GM23248 (cell line): ENCODE data around the gene BUD31. TPM values are rescaled to one million over a fixed set of nuclear protein-coding genes. Genes with fewer than 3 reads are reported as not detected.
"Not testable (repeated sequence)": the region's sequence is repeated elsewhere in the genome, so short reads cannot be mapped to it uniquely, and the experiment has no call there.

Source experiments
- DNase-seq: peaks from one replicate; pipeline ENCODE4 v3.0.0-alpha.2; 2015
- H2AFZ ChIP-seq: fragments of 200-600 bp; sonication (generic); 2 replicates; pipeline ENCODE4 v1.6.1; 2016; ENCODE audit warnings: antibody characterized with exemption
- H3F3A ChIP-seq: fragments of 200-600 bp; sonication (generic); 2 replicates; pipeline ENCODE4 v1.6.1; 2016; ENCODE audit warnings: mild to moderate bottlenecking, antibody characterized with exemption, mixed run types; ENCODE audit not compliant: insufficient read depth
- H3K27ac ChIP-seq: fragments of 200-600 bp; sonication (generic); 2 replicates; pipeline ENCODE4 v1.5.1; 2016; ENCODE audit warnings: mild to moderate bottlenecking
- H3K27me3 ChIP-seq: fragments of 200-600 bp; sonication (generic); replicated peaks from 2 replicates; pipeline ENCODE4 v1.6.1; 2016; ENCODE audit warnings: mild to moderate bottlenecking; ENCODE audit not compliant: insufficient read depth
- H3K36me3 ChIP-seq: fragments of 200-600 bp; sonication (generic); 2 replicates; pipeline ENCODE4 v1.6.1; 2016; ENCODE audit warnings: low read depth, mild to moderate bottlenecking
- H3K4me1 ChIP-seq: fragments of 200-600 bp; sonication (generic); 2 replicates; pipeline ENCODE4 v1.6.1; 2016; ENCODE audit warnings: mild to moderate bottlenecking; ENCODE audit not compliant: insufficient read depth
- H3K4me2 ChIP-seq: fragments of 200-600 bp; sonication (generic); one replicate; pipeline ENCODE4 v1.6.1; 2016; ENCODE audit warnings: mild to moderate bottlenecking; ENCODE audit not compliant: unreplicated experiment
- H3K4me3 ChIP-seq: fragments of 200-600 bp; sonication (generic); 2 replicates; pipeline ENCODE4 v1.5.1; 2016; ENCODE audit warnings: mild to moderate bottlenecking
- H3K79me2 ChIP-seq: fragments of 200-600 bp; sonication (generic); 2 replicates; pipeline ENCODE4 v1.6.1; 2016; ENCODE audit warnings: mild to moderate bottlenecking; ENCODE audit not compliant: insufficient read depth
- H3K9ac ChIP-seq: fragments of 200-600 bp; sonication (generic); 2 replicates; pipeline ENCODE4 v1.6.1; 2016; ENCODE audit warnings: mild to moderate bottlenecking
- H3K9me2 ChIP-seq: fragments of 200-600 bp; sonication (generic); 2 replicates; pipeline ENCODE4 v1.6.1; 2016; ENCODE audit warnings: mixed run types, mild to moderate bottlenecking, moderate library complexity; ENCODE audit not compliant: insufficient read depth
- H3K9me3 ChIP-seq: fragments of 200-600 bp; sonication (generic); one replicate; pipeline ENCODE4 v1.6.1; 2017; ENCODE audit warnings: low read depth
- H4K20me1 ChIP-seq: fragments of 200-600 bp; sonication (generic); 2 replicates; pipeline ENCODE4 v1.6.0; 2016; ENCODE audit not compliant: insufficient read depth
- EZH2 ChIP-seq: fragments of 200-600 bp; sonication (generic); IDR thresholded peaks from 2 replicates; pipeline ENCODE4 v1.6.1; 2018; ENCODE audit warnings: antibody characterized with exemption, mild to moderate bottlenecking; ENCODE audit not compliant: insufficient read depth, poor library complexity, severe bottlenecking
- EZH2phosphoT487 ChIP-seq: fragments of 200-600 bp; sonication (generic); IDR thresholded peaks from 2 replicates; pipeline ENCODE4 v1.6.1; 2018; ENCODE audit warnings: antibody characterized with exemption, moderate library complexity, mild to moderate bottlenecking, low read depth; ENCODE audit not compliant: insufficient read depth
- WGBS, 2 experiments: methylation state at CpG; one replicate each; pipeline ENCODE4 v1.1.6; 2015 to 2017; ENCODE audit warnings: low lambda C conversion rate in 2 of 2, low coverage in 1 of 2; ENCODE audit errors: missing lambda C conversion rate in 2 of 2; 5-methylcytosine and 5-hydroxymethylcytosine counted together
- in situ Hi-C: fragments of 300-500 bp; cut with MboI; formaldehyde crosslinking; loops from 2 replicates; pipeline ENCODE4 v1.15.0; 2020
- polyA plus RNA-seq: library from polyadenylated mRNA; unstranded; fragments of >200 nt; fragmentation: Nextera tagmentation; extraction: Ambion mirVana; gene quantifications from 2 replicates; pipeline ENCODE4 v1.2.1, GENCODE V29; 2016
- total RNA-seq: library from RNA; depleted of rRNA; stranded (reverse); fragments of >200 nt; shearing (Covaris generic); gene quantifications from 2 replicates; pipeline ENCODE4 v1.2.3, GENCODE V29; 2014

The BUD31 gene
- total and polyA plus RNA-seq, 2 experiments from 2014 or later: 71.8 to 318 TPM

- no peaks in the 10 kb centered on the region for H3K9me2 ChIP-seq
- peaks cover 24% of the 10 kb centered on the region for H3K4me1 ChIP-seq
- H3K36me3 ChIP-seq: peaks cover 46% of the 10 kb centered on the region
- H3K27me3 ChIP-seq: no peaks in the 10 kb centered on the region
- peak overlapping the region; percentile 100 for H3K4me2 ChIP-seq
- H3K27ac ChIP-seq: peak overlapping the region; percentile 96; the same call in 1 of the 2 replicates
- WGBS, 2 experiments: 97% methylated on average over 2 of the region's 2 CpGs
- TF ChIP-seq EZH2 (no peak), EZH2phosphoT487 (no peak)
- peak overlapping the region; percentile 98 for H3K9ac ChIP-seq
- no peak for DNase-seq
- H3F3A ChIP-seq: peaks cover 40% of the 10 kb centered on the region
- peak overlapping the region; percentile 100 for H3K4me3 ChIP-seq
- no peak overlapping the region for H2AFZ ChIP-seq
- in situ Hi-C loops: no loop called here
- no peaks in the 10 kb centered on the region for H3K9me3 ChIP-seq
- 0 out of 2 replicates have a peak, but pooled peaks cover 9% of the 10 kb centered on the region for H4K20me1 ChIP-seq
- peaks cover 92% of the 10 kb centered on the region for H3K79me2 ChIP-seq
Observed at GRCh38 chr7:99410635-99411034, 1.9 kb downstream of the BUD31 start.

DNA sequence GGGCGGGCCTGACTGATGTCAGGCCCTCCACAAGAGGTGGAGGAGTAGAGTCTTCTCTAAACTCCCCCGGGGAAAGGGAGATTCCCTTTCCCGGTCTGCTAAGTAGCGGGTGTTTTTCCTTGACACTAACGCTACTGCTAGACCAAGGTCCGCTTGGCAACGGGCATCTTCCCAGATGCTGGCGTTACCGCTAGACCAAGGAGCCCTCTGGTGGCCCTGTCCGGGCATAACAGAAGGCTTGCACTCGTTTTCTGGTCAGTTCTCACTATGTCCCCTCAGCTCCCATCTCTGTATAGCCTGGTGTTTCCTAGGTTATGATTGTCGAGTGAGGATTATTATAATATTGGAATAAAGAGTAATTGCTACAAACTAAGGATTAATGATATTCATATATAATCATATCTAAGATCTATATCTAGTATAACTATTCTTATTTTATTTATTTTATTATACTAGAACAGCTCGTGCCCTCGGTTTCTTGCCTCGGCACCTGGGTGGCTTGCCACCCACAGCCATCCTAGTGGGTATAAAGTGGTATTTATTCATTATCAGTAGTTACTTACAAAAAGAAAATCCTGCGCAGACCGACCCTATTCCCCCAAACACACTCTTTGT lies 6.9 kb downstream of the BUD31 start:
- H4K20me1 ChIP-seq, H3K4me1 ChIP-seq, H3K27me3 ChIP-seq, H3K9me2 ChIP-seq, in situ Hi-C loops, H3K4me2 ChIP-seq, H2AFZ ChIP-seq, H3K9ac ChIP-seq, H3K9me3 ChIP-seq, H3K4me3 ChIP-seq: not testable (repeated sequence)
- Histone ChIP-seq H3K79me2 (peaks cover 77% of the 10 kb centered on the region), H3F3A (peaks cover 19% of the 10 kb centered on the region; the same call in 1 of the 2 replicates), H3K36me3 (peaks cover 79% of the 10 kb centered on the region), H3K27ac (0 out of 2 replicates have a peak overlapping the region, but pooled peaks have one; percentile 33)
- DNase-seq: peak; percentile 82
- WGBS, 2 experiments: 36 to 39% methylated on average over 17 of the region's 17 CpGs

- H3K4me2 ChIP-seq: no peak overlapping the region
- no peak overlapping the region for H2AFZ ChIP-seq
- H3K9ac ChIP-seq: no peak overlapping the region
- H3K27me3 ChIP-seq: no peaks in the 10 kb centered on the region
- H3K79me2 ChIP-seq: peaks cover 50% of the 10 kb centered on the region
- TF ChIP-seq EZH2phosphoT487: no peak
- no peak for TF ChIP-seq EZH2
- no peaks in the 10 kb centered on the region for H4K20me1 ChIP-seq
- H3K9me2 ChIP-seq: no peaks in the 10 kb centered on the region
- H3K27ac ChIP-seq: no peak overlapping the region
- in situ Hi-C loops: no loop called here
- peaks cover 56% of the 10 kb centered on the region for H3K36me3 ChIP-seq
- H3K9me3 ChIP-seq: no peaks in the 10 kb centered on the region
- H3K4me3 ChIP-seq: no peak overlapping the region
- 92 to 94% methylated on average over 9 of the region's 9 CpGs for WGBS, 2 experiments
- no peaks in the 10 kb centered on the region for H3K4me1 ChIP-seq
- H3F3A ChIP-seq: peaks cover 28% of the 10 kb centered on the region
- no peak for DNase-seq
Observed at GRCh38 chr7:99418260-99418659, 9.5 kb downstream of the BUD31 start.

DNA sequence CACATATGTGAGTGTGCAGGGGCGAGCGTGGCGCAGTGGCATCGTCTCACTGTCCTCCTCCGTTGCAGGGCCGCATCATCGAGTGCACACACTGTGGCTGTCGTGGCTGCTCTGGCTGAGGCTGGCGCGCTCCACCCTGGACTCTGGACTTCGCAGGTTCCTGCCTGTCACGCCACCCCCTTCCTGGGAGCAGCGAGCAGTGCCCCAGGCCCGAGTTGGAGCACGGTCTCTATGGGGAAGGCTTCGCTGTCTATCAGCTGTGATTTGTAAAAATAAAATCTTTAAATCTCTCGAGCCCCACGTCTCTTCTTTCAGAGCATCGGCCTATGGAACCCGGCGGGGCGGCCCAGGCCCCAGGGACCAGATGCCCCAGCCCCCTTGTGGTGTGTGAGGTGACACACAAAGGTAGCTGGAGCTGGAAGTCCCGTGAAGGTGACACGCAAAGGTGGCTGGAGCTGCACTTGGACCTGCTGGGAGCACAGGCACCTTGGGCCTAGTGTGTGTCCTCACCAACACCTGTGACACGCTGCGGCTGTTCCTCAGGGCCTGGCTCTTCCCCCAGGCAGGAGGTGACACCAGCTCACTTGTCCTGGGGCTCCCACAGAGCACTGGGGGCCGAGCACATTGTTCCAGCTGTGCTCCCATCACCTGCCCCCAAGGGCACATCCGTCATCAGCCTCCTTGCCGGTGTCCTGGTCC lies 10.7 kb downstream of the BUD31 start:
- H2AFZ ChIP-seq: no peak overlapping the region
- peaks cover 38% of the 10 kb centered on the region for H3K79me2 ChIP-seq
- peaks cover 24% of the 10 kb centered on the region for H3F3A ChIP-seq
- WGBS, 2 experiments: 88 to 92% methylated on average over 28 of the region's 29 CpGs
- no peak for DNase-seq
- H3K27ac ChIP-seq: no peak overlapping the region
- no peak overlapping the region for H3K9ac ChIP-seq
- no peaks in the 10 kb centered on the region for H3K4me1 ChIP-seq
- H4K20me1 ChIP-seq: no peaks in the 10 kb centered on the region
- no peak for TF ChIP-seq EZH2phosphoT487
- no peak overlapping the region for H3K4me3 ChIP-seq
- H3K4me2 ChIP-seq: no peak overlapping the region
- no peaks in the 10 kb centered on the region for H3K9me2 ChIP-seq
- in situ Hi-C loops: no loop called here
- no peaks in the 10 kb centered on the region for H3K27me3 ChIP-seq
- no peaks in the 10 kb centered on the region for H3K9me3 ChIP-seq
- peaks cover 46% of the 10 kb centered on the region for H3K36me3 ChIP-seq
